ENCODE results near the gene PRSS16.

PRSS16 gene

GRCh38 chr6:27237089-27237803 is 10.3 kb upstream of the PRSS16 start:
- peak overlapping the region; percentile 54 for H3K4me3 ChIP-seq (ENCODE audit: low read depth, low read length)
- TF ChIP-seq CTCF (IDR thresholded peaks at IDR 0.05; ENCODE audit: low read depth, low read length) = no peak

- TF ChIP-seq CTCF (IDR thresholded peaks at IDR 0.05; ENCODE audit: low read depth, low read length) = no peak
- H3K4me3 ChIP-seq (ENCODE audit: low read depth, low read length) = peak overlapping the region; percentile 54
Observed at GRCh38 chr6:27238010-27238983, 9.2 kb upstream of the PRSS16 start.

GRCh38 chr6:27239258-27239657 is 8.2 kb upstream of the PRSS16 start:
- TF ChIP-seq CTCF (IDR thresholded peaks at IDR 0.05; ENCODE audit: low read depth, low read length) = no peak
- H3K4me3 ChIP-seq (ENCODE audit: low read depth, low read length) = no peak overlapping the region; the same call in 1 of the 2 replicates

- no peak overlapping the region for H3K4me3 ChIP-seq (ENCODE audit: low read depth, low read length)
- no peak for TF ChIP-seq CTCF (IDR thresholded peaks at IDR 0.05; ENCODE audit: low read depth, low read length)
Observed at GRCh38 chr6:27241443-27241842, 6.1 kb upstream of the PRSS16 start.

- no peak for TF ChIP-seq CTCF (IDR thresholded peaks at IDR 0.05; ENCODE audit: low read depth, low read length)
- H3K4me3 ChIP-seq (ENCODE audit: low read depth, low read length) = no peak overlapping the region
Observed at GRCh38 chr6:27242589-27243265, 4.8 kb upstream of the PRSS16 start.

- TF ChIP-seq CTCF (IDR thresholded peaks at IDR 0.05; ENCODE audit: low read depth, low read length) = no peak
- no peak overlapping the region for H3K4me3 ChIP-seq (ENCODE audit: low read depth, low read length)
Observed at GRCh38 chr6:27248783-27249182, 1.3 kb downstream of the PRSS16 start.
